Measurements from ENCODE around the gene BCOR. TPM values are rescaled to one million over a fixed set of nuclear protein-coding genes. Genes with fewer than 3 reads are reported as not detected.

Gene BCOR
- total RNA-seq, 1 experiment from 2014 or later = 134 TPM

DNA sequence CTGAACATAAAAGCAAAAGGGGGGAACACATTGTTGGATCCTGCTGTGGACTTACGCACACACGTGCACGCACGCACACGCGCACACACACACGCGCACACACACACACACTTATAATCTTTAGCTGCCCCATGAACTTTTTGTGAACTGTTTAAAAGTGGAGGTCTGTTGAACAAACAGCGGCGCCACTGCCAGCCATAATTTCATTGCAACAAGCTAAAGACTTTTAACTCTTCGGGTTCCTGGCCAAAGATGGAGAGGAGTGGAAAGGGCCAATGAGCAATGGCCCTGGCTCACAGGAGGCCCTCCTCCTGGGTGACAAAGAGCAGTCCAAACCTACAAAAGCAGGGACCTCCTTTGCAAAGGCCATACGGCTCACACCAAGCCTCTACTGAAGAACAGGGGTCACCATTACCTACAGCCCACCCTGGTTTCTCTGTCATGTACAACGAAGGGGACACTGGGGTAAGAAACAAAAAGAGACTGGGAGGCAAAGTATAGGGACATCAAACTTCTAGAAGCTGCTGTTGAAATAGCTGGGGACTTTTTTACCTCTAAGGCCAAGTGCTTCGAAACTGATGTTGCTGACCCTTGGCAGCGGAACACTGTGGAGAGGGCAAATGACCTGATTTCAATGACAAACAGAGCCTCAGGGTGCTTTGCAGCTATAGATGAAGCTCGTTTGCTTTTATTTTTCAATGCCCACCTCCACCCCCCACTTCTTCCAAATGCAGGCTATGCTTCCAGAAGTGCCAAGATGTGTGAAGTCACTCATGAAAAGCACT, 16.7 kb downstream of the BCOR start:
- Histone ChIP-seq H2BK120ac (ENCODE audit: low read depth, low read length, poor library complexity, severe bottlenecking) (no peak overlapping the region), H3K4me2 (ENCODE audit: insufficient read depth, insufficient read length, low read length) (peak overlapping the region; percentile 3), H3K27ac (ENCODE audit: insufficient read length, low read depth, low read length) (no peak overlapping the region), H4K91ac (ENCODE audit: insufficient read length, low read depth, low read length) (no peak overlapping the region), H3K23ac (ENCODE audit: insufficient read length, low read depth, low read length) (no peak overlapping the region), H2AFZ (ENCODE audit: low read length) (no peak overlapping the region), H3K56ac (ENCODE audit: insufficient read length, low read depth, low read length) (no peak overlapping the region), H3K18ac (ENCODE audit: insufficient read length, low read depth, low read length) (no peak overlapping the region), H2BK5ac (ENCODE audit: insufficient read length, low read length) (no peak overlapping the region), H2BK15ac (ENCODE audit: low read depth, low read length) (no peak overlapping the region), H3K79me2 (ENCODE audit: insufficient read depth, low read length) (peaks cover 20% of the 10 kb centered on the region; the same call in 1 of the 2 replicates), H4K20me1 (ENCODE audit: control insufficient read depth, insufficient read depth, insufficient read length) (peaks cover 3% of the 10 kb centered on the region), H4K8ac (replicated peaks; ENCODE audit: insufficient read length, low read depth, low read length) (no peak overlapping the region), H2AK5ac (ENCODE audit: insufficient read length, low read length) (no peak overlapping the region), H3K9ac (ENCODE audit: extremely low read depth, insufficient read length, low read length) (no peak overlapping the region), H3T11ph (ENCODE audit: low read length) (no peak overlapping the region), H2BK20ac (ENCODE audit: low read depth, low read length, poor library complexity, severe bottlenecking) (no peak overlapping the region), H3K4me1 (ENCODE audit: insufficient read depth, low read length) (peaks cover 34% of the 10 kb centered on the region), H3K23me2 (ENCODE audit: insufficient read length, low read depth, low read length, poor library complexity, severe bottlenecking) (peaks cover 11% of the 10 kb centered on the region), H3K4ac (ENCODE audit: low read depth, low read length) (no peak overlapping the region), H3K79me1 (ENCODE audit: insufficient read depth, low read depth, low read length, poor library complexity, severe bottlenecking) (peaks cover 3% of the 10 kb centered on the region), H3K14ac (ENCODE audit: insufficient read depth, low read length) (no peak overlapping the region), H3K27me3 (ENCODE audit: insufficient read depth, low read length) (peaks cover 28% of the 10 kb centered on the region), H3K9me3 (ENCODE audit: control insufficient read depth, low read depth, low read length) (no peaks in the 10 kb centered on the region), H4K5ac (ENCODE audit: insufficient read length, low read depth, low read length) (no peak overlapping the region), H2BK12ac (ENCODE audit: insufficient read length, low read depth, low read length) (no peak overlapping the region)
- Mint-ChIP-seq H3K4me3 (peak overlapping the region; percentile 31 to 62; a peak in 4 of 5 replicates), H3K27me3 (ENCODE audit: low read depth) (peaks cover 30% of the 10 kb centered on the region), H3K36me3 (ENCODE audit: insufficient read depth in 1 of 3, low read depth in 3 of 3) (peaks cover 10 to 63% (median 29%) of the 10 kb centered on the region in 3 experiments), H3K9me3 (peaks cover 60 to 62% of the 10 kb centered on the region in 2 experiments), H3K4me1 (peaks cover 63 to 76% of the 10 kb centered on the region in 2 experiments), H3K27ac (no peak overlapping the region)
- DNase-seq = no peak
- no CpG with 5 or more reads among the region's 16 CpGs for WGBS (ENCODE audit: extremely low coverage, insufficient read length, low lambda C conversion rate)
- TF ChIP-seq, protein P1, sequence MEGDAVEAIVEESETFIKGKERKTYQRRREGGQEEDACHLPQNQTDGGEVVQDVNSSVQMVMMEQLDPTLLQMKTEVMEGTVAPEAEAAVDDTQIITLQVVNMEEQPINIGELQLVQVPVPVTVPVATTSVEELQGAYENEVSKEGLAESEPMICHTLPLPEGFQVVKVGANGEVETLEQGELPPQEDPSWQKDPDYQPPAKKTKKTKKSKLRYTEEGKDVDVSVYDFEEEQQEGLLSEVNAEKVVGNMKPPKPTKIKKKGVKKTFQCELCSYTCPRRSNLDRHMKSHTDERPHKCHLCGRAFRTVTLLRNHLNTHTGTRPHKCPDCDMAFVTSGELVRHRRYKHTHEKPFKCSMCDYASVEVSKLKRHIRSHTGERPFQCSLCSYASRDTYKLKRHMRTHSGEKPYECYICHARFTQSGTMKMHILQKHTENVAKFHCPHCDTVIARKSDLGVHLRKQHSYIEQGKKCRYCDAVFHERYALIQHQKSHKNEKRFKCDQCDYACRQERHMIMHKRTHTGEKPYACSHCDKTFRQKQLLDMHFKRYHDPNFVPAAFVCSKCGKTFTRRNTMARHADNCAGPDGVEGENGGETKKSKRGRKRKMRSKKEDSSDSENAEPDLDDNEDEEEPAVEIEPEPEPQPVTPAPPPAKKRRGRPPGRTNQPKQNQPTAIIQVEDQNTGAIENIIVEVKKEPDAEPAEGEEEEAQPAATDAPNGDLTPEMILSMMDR (conservative IDR thresholded peaks at IDR 0.05) = no peak

All from H9 (cell line).